Stimulated activated CD4-positive, alpha-beta T cell treated with anti-CD3 and anti-CD28 coated beads, Interleukin-1b, Interleukin-23, amount 100 ng/mL, for 24 hours (primary cell): Measurements from ENCODE around the gene RAPGEF3.

Experiments used
- DNase-seq, 4 experiments: peaks; one replicate each; pipeline ENCODE4 v3.0.0-alpha.2; 2020; ENCODE audit warnings: low read depth in 4 of 4, low spot score in 1 of 4

Gene RAPGEF3

DNA sequence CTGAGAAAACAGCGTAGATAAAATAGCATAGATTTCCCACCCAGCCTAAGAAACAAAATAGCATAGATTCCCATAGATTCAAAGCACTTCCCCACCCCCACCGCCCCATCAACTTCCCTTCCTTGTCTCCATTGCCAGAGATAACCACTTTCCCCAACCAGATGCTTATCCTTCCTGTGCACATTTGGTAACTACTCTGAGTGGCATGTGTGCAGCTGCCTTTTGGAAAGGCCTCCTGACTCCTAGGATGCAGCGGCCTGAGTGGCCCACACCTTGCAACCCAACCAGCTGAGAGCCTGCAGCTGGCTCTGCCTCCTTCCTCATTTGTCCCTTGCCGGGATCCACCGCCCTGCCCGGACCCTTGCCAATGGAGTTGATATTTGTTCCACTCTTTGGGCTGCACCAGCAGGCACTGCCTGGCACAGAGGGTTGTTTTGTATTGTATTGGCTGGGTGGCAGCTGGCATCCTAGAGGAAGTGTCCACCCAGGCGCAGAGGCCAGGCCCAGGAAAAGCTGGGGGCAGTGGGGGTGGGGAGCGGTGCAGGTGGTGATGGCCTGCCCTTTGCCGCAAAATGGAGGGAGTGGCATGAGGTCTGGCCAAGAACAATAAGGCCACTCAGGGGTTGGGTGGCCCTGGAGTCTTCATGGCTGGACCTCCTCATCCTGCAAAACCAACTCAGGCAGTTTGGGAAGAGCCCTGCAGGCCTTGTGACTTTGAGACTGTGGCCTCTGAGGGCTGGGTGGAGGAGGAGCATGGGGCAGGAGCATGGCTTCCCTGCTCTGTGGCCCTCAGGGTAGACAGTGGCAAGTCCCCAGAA, 19.3 kb upstream of the RAPGEF3 start:
- DNase-seq = no peak

DNA sequence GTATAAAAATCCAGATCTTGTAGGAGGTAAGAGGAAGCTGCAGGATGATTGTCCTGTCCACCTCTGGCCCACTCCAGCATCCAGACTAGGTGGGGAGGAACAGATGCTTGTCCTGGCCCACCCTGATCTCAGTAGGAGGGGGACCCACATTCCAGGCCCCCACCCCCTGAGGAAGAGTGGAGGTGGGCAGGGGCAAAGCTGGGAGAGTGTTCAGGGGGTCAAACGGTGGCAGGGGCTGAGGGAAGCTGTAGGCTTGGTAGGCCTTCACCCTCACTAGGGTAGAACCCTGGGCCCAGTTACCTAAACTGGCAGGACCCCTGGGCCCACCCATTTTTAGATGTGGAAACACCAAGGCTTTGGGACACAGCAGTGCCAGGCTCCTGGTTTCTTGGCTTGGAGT, 18.5 kb upstream of the RAPGEF3 start:
- no peak for DNase-seq

- DNase-seq = no peak
Observed at GRCh38 chr12:47776471-47777143, 17.9 kb upstream of the RAPGEF3 start.

DNA sequence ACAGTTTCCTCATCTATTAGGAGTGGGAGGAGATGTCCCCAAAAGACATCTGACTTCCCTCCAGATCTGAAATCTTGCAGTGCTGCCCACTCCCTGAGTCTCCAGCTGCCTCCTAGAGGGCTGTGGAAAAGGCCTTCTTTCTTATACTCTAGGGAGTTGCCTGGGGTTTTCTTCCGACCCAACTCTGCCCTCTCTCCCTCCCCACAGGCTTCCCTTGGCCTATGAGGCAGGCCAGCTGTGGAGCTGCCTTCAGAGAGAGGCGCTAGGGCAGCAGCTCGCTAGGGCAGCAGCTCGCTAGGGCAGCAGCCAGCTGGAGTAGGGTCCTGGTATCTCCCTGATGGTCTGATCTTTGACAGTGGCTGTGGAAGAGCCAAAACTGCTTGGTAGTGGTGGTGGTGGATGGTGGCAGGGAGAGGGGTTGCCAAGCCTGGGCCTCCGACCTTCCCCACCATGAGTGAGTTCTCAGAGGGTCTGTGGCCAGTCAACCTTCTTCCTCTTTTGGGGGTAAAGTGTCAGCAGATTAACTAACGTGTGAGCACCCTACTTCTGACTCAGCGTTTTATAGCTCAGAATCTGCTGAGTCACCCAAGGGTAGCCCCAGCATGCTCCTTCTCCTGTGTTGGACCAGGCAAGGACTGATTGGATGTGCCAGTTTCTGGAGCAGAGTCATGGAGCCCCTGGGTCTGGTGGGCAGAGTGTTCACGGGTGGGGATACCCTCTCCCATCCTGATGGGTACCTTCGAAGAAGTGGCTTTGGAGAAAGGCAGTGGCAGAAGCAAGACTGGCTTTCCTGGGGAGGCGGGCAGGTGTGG, 16.6 kb upstream of the RAPGEF3 start:
- no peak for DNase-seq

DNA sequence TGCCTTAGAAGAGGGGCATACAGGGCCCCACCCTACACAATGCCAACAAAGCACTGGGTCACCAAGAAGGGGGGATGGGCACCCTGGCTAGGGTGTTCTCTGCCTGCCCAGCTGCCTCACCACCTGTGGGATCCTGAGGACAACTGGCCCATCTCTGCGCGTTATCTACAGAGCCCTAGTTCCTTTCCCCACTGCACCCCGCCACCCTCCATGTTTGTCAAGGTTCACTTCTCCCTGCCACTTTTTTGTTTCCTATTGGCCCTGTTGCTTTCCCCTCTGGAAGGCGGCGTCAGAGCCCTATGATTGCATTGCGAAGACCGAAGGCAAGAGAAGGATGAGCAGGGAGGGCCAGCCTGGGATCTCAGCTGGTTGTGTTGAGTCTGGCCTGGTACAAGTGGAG, 16.0 kb upstream of the RAPGEF3 start:
- DNase-seq = no peak

- no peak for DNase-seq
Observed at GRCh38 chr12:47773858-47774580, 15.3 kb upstream of the RAPGEF3 start.

DNA sequence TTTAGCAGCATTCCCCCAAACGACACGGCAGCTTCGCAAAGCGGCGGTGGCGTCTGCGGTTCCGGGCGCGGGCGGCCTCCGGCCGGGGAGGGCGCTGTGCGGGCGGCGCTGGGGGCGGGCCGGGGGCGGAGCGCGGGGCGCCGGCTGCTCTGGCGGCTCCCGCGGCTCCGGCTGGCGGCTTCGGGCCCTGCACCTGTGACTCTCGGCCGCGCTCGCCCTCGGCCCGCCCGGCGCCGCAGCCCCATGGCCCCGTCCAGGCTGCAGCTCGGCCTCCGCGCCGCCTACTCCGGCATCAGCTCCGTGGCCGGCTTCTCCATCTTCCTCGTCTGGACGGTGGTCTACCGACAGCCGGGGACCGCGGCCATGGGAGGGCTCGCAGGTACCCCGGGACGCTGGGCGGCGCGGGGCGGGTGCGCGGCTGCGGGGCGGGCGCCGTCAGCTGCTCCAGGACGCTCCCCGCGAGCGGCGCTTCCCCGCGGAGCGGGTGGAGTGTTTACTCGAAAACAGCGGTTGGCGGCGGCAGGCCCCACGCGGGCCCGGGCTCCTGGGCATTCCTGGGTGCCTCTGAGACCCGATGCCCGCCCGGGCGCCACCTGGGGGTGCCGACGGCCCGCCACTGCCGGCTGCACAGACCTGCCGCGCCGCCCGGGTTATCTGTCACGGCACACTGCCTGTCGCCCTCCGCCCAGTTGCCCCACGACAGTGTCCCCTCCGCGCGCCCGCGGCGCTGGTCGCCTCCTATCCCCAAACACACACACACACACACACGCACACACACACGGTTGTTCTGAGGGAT, 14.6 kb upstream of the RAPGEF3 start, which contains the start of gene SLC48A1:
Gene SLC48A1, plus strand, starts transcription at position 177 of the 796 bp plus-strand sequence. Its CDS starts 67 bp downstream, at position 244.
- peak; percentile 36 to 66 (median 50) for DNase-seq

GRCh38 chr12:47772738-47773061, 14.0 kb upstream of the RAPGEF3 start:
- DNase-seq = no peak

DNA sequence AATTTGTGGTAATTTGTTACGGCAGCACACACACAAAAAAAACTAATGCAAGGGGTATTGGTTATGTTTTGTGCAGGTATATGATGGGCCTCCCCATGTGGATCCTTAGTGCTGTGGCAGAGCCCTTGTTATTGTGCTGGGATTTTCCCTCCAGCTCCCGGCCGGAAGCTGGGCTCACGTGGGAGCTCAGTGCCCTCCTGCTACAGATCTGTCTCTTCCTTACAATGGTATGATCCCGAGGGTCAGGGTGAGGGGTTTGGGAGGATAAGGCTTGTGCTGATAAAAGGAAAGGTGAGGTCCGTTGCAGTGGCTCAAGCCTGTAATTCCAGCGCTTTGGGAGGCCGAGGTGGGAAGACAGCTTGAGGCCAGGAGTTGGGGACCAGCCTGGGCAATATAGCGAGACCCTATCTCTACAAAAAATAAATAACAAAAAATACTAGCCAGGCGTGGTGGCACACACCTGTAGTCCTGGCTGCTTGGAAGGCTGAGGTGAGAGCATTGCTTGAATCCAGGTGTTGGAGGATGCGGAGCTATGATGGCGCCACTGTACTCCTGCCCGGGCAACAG, 13.5 kb upstream of the RAPGEF3 start:
- no peak for DNase-seq

GRCh38 chr12:47771304-47771703, 12.6 kb upstream of the RAPGEF3 start:
- DNase-seq = no peak

DNA sequence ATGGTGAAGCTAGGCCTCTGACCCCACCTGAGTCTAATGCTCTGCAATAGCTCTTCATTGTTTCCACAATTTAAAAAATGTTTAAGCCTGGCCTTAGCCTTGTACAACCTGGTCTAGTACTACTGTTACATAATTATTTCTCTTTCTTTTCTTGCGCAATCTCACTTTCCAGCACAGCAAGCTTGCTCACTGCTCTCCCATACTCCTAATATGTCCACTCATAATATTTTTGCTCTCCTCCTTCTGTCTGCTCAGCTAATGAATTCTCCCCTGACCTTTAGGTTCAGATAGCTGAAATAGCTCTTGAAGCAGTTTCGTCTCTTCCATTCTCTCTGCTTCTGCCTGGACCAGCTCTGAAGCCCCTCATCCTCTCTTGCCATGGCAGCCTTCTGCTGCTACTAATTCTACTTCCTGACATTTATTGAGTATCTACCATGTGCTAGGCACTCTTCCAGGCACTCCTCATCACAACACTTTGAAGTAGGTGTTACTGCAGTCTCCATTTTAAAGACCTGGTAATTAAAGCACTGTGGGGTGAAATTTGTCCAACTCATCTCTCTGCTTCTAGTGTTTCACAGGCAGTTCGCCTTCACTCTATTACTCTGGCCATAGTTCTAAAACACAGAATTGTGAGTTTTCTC, 11.5 kb upstream of the RAPGEF3 start:
- no peak for DNase-seq

GRCh38 chr12:47769234-47770085, 10.8 kb upstream of the RAPGEF3 start:
- DNase-seq = no peak

GRCh38 chr12:47768323-47768811, 9.7 kb upstream of the RAPGEF3 start:
- DNase-seq = no peak

DNA sequence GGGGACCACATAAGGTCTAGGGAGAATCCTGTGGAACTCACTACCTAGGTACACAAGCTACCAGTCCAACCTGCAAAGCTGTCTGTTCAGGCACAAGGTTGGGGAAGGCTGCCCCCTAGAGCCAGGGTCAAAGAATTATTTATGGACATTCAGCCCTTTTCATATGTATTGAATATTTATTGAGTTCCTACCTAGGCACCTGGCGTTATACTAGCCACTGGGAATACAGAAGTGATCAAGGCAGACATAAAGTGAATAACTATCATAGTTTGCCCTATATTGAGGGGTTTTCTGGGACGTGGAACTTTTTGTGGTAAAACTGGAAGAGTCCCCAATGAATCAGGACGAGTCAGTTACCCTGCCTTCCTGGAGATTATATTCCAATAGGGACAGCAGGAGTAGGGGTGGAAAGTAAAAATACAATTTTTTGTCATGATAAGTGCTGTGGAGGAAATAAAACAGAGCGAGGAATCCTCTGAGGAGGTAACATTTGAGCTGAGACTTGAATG, 8.6 kb upstream of the RAPGEF3 start:
- DNase-seq = peak; percentile 46 to 64 (median 50)

GRCh38 chr12:47766502-47767215, 8.0 kb upstream of the RAPGEF3 start:
- no peak for DNase-seq

DNA sequence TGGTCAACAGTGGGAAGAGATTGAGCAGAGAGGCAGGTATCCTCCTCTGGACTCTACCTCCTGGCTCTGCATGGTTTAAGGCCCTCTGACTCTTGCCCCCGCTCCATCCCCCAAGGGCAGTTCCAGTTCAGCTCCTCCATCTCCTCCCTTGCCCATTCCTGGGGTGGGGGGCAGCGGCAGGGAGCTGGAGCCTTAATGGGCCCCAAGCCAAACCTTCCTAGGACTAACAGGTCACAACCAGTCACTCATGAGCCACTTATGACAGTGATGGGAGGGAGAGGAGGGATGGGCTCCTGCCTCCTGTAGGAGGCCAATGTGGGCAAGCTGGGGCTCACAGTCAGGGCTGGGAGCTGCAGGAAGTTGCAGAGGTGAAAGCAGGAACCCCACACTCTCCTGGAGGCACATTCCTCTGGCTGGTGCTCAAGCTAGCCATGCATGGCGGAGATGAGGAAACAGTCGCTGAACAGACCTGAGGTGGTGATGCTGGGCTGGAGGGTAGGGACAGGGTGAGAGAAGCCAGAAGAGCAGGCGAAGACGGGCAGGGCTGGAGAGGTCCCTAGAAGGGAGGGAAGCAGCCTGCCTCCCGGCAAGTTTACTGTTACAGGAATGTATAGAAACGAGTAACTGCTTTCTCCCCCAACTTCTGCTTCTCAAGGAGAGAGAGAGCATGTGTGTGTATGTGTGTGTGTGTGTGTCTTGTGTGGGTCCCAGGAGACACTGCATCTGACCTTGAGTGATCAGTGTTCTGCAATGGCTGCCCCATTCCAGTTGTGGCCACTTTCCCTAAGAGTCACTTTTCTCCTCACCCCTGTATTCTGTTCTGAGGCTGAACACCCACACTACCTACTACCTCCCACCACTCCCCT, 5.0 kb upstream of the RAPGEF3 start:
- DNase-seq = no peak
